BLaER1 treated with 17β-estradiol and CSF1 and Interleukin-3, amounts not matched to agents 10 nM and 100 nM (cell line): ENCODE results near the gene ADAMTS14.

ENCODE experiments used
- H3K27ac ChIP-seq, 11 experiments: shearing (Covaris generic); formaldehyde crosslinking; 2 replicates each; pipeline ENCODE4 v1.8.1; 2022
- H3K27me3 ChIP-seq, 11 experiments: shearing (Covaris generic); formaldehyde crosslinking; 2 replicates each; pipeline ENCODE4 v1.8.1; 2022
- H3K36me3 ChIP-seq, 11 experiments: shearing (Covaris generic); formaldehyde crosslinking; 2 replicates each; pipeline ENCODE4 v1.8.1; 2022
- H3K4me1 ChIP-seq, 10 experiments: shearing (Covaris generic); formaldehyde crosslinking; 2 replicates each; pipeline ENCODE4 v1.8.1; 2022
- H3K4me2 ChIP-seq, 11 experiments: shearing (Covaris generic); formaldehyde crosslinking; 2 replicates each; pipeline ENCODE4 v1.8.1; 2022
- H3K4me3 ChIP-seq, 10 experiments: shearing (Covaris generic); formaldehyde crosslinking; 2 replicates each; pipeline ENCODE4 v1.8.1; 2022
- H3K9ac ChIP-seq, 11 experiments: shearing (Covaris generic); formaldehyde crosslinking; 2 replicates each; pipeline ENCODE4 v1.8.1; 2022
- H3K9me3 ChIP-seq, 11 experiments: shearing (Covaris generic); formaldehyde crosslinking; replicated peaks in 1 of 11; 2 replicates each; pipeline ENCODE4 v1.8.1; 2022
- H4K20me1 ChIP-seq, 11 experiments: shearing (Covaris generic); formaldehyde crosslinking; 2 replicates each; pipeline ENCODE4 v1.8.1; 2022
- Cebpa-rat ChIP-seq, 11 experiments: shearing (Covaris generic); IDR thresholded peaks; 2 replicates each; pipeline ENCODE4 v1.8.1; 2022

The ADAMTS14 gene

GRCh38 chr10:70694418-70695141 lies 22.3 kb downstream of the ADAMTS14 start:
- Histone ChIP-seq H3K27ac (no peak overlapping the region), H3K9me3 (no peaks in the 10 kb centered on the region), H3K4me3 (no peak overlapping the region), H3K36me3 (no peaks in the 10 kb centered on the region), H3K9ac (no peak overlapping the region), H3K4me1 (peaks cover 0 to 14% (median 0%) of the 10 kb centered on the region in 10 experiments; a peak in 5 of 20 replicates), H4K20me1 (no peaks in the 10 kb centered on the region), H3K27me3 (no peaks in the 10 kb centered on the region), H3K4me2 (peak overlapping the region in 1 of 11 experiments; percentile 18; a peak in 1 of 22 replicates)
- no peak for TF ChIP-seq Cebpa-rat (IDR thresholded peaks at IDR 0.05)

- Histone ChIP-seq H4K20me1 (no peaks in the 10 kb centered on the region), H3K4me3 (no peak overlapping the region), H3K9ac (no peak overlapping the region), H3K4me1 (peaks cover 0 to 15% (median 0%) of the 10 kb centered on the region in 10 experiments; a peak in 5 of 20 replicates), H3K4me2 (peak overlapping the region in 1 of 11 experiments; percentile 18; a peak in 1 of 22 replicates), H3K27ac (no peak overlapping the region), H3K9me3 (no peaks in the 10 kb centered on the region), H3K27me3 (no peaks in the 10 kb centered on the region), H3K36me3 (no peaks in the 10 kb centered on the region)
- TF ChIP-seq Cebpa-rat (IDR thresholded peaks at IDR 0.05): no peak
Measured at GRCh38 chr10:70695241-70696030, 23.1 kb downstream of the ADAMTS14 start.

GRCh38 chr10:70698211-70698610 lies 25.9 kb downstream of the ADAMTS14 start:
- Histone ChIP-seq H3K9ac (no peak overlapping the region), H3K27me3 (no peaks in the 10 kb centered on the region), H3K4me2 (no peak overlapping the region), H3K4me1 (peaks cover 0 to 6% (median 0%) of the 10 kb centered on the region in 10 experiments; a peak in 2 of 20 replicates), H3K27ac (no peak overlapping the region), H3K9me3 (no peaks in the 10 kb centered on the region), H4K20me1 (no peaks in the 10 kb centered on the region), H3K36me3 (no peaks in the 10 kb centered on the region), H3K4me3 (no peak overlapping the region)
- no peak for TF ChIP-seq Cebpa-rat (IDR thresholded peaks at IDR 0.05)

GRCh38 chr10:70699063-70699658 lies 26.9 kb downstream of the ADAMTS14 start:
- H4K20me1 ChIP-seq: no peaks in the 10 kb centered on the region
- H3K27me3 ChIP-seq: no peaks in the 10 kb centered on the region
- H3K4me2 ChIP-seq: no peak overlapping the region
- no peak overlapping the region for H3K9ac ChIP-seq
- TF ChIP-seq Cebpa-rat (IDR thresholded peaks at IDR 0.05): no peak
- H3K4me3 ChIP-seq: no peak overlapping the region
- peaks cover 0 to 6% (median 0%) of the 10 kb centered on the region in 10 experiments; a peak in 1 of 20 replicates for H3K4me1 ChIP-seq
- H3K36me3 ChIP-seq: no peaks in the 10 kb centered on the region
- no peaks in the 10 kb centered on the region for H3K9me3 ChIP-seq
- H3K27ac ChIP-seq: no peak overlapping the region

DNA sequence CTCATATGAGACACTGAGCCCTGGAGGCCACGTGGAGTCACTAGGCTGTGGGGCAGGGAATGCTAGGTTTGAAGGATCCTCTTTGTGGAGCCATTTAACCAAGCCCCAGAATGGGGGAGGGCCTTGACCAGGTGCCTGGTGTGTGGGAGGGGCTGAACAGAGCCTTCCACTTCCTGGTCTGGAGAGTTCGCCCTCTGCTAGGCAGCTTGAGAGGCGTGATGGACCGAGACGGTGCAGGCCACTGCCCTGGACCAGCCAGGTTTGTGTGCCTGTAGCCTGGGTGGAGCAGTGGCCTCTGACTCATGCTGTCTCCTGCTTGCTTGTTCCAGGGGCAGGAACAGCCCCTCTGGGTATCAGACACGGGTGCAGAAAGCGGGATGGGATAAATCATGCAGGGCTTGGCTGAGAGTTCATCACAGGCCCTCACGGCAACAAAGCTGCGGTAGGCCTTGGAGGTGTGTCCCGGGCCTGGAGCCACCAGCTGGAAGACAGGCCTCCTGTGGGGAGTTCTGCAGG lies 27.4 kb downstream of the ADAMTS14 start:
- Histone ChIP-seq H3K4me2 (no peak overlapping the region), H3K27ac (no peak overlapping the region)

DNA sequence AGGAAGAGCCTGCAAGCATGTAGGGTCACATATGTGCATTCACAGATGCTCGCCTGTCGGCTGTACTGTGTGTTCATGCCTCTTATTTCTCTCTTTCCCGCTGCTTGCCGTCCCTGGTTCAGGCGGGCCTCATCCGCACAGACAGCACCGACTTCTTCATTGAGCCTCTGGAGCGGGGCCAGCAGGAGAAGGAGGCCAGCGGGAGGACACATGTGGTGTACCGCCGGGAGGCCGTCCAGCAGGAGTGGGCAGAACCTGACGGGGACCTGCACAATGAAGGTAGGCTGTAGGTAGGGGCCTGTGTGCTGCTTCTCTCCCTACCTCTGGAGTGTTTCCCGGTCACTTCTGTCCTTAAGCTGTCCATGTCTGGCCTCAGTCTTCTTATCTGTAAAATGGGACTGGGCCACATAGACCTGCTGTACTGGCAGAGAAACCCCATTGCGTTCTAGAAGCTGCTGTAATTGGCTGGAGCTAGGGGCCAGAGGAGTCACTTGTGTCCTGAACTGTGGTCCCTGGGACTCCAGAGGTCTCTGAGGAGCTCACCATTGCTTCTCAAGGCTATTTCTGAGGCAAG lies 30.0 kb downstream of the ADAMTS14 start:
- Histone ChIP-seq H3K27me3 (no peaks in the 10 kb centered on the region), H3K36me3 (no peaks in the 10 kb centered on the region), H3K4me2 (no peak overlapping the region), H3K4me3 (no peak overlapping the region), H4K20me1 (no peaks in the 10 kb centered on the region), H3K4me1 (peaks cover 0 to 6% (median 0%) of the 10 kb centered on the region in 10 experiments; a peak in 1 of 20 replicates), H3K9ac (no peak overlapping the region), H3K27ac (no peak overlapping the region), H3K9me3 (no peaks in the 10 kb centered on the region)
- no peak for TF ChIP-seq Cebpa-rat (IDR thresholded peaks at IDR 0.05)

More for the DNA sequence above, 27.4 kb downstream of the ADAMTS14 start:
- Histone ChIP-seq H3K9me3 (no peaks in the 10 kb centered on the region), H3K4me1 (peaks cover 0 to 6% (median 0%) of the 10 kb centered on the region in 10 experiments; a peak in 1 of 20 replicates), H3K9ac (no peak overlapping the region), H3K27me3 (no peaks in the 10 kb centered on the region), H3K4me3 (no peak overlapping the region), H4K20me1 (no peaks in the 10 kb centered on the region), H3K36me3 (no peaks in the 10 kb centered on the region)
- no peak for TF ChIP-seq Cebpa-rat (IDR thresholded peaks at IDR 0.05)

DNA sequence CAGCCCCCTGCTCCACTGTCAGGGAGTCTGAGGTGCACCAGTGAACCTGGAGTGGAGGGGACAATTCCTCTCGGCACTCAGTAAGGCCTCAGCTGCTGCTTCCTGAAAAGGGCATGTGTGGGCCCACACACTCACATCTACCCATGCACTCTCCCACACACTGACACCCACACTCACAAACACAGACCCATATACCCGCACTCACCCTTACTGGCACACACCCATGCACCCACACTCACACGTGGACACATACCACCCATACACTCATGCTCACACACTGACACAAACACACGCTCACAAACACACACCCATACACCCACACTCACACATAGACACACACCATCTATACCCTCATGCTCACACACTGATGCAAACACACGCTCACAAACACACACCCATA lies 31.9 kb downstream of the ADAMTS14 start:
- no peaks in the 10 kb centered on the region for H3K27me3 ChIP-seq
- no peak overlapping the region for H3K4me2 ChIP-seq
- H3K9ac ChIP-seq: no peak overlapping the region
- H3K36me3 ChIP-seq: no peaks in the 10 kb centered on the region
- H3K4me1 ChIP-seq: peaks cover 0 to 6% (median 0%) of the 10 kb centered on the region in 10 experiments; a peak in 1 of 20 replicates
- H4K20me1 ChIP-seq: no peaks in the 10 kb centered on the region
- no peak for TF ChIP-seq Cebpa-rat (IDR thresholded peaks at IDR 0.05)
- H3K4me3 ChIP-seq: no peak overlapping the region
- no peaks in the 10 kb centered on the region for H3K9me3 ChIP-seq
- no peak overlapping the region for H3K27ac ChIP-seq

GRCh38 chr10:70705121-70705861 lies 33.0 kb downstream of the ADAMTS14 start:
- Histone ChIP-seq H3K4me2 (no peak overlapping the region), H3K27me3 (no peaks in the 10 kb centered on the region), H3K27ac (no peak overlapping the region), H3K36me3 (no peaks in the 10 kb centered on the region), H3K4me3 (no peak overlapping the region), H3K9ac (no peak overlapping the region), H3K4me1 (no peaks in the 10 kb centered on the region), H4K20me1 (no peaks in the 10 kb centered on the region), H3K9me3 (no peaks in the 10 kb centered on the region)
- no peak for TF ChIP-seq Cebpa-rat (IDR thresholded peaks at IDR 0.05)
